ENCODE measurements around the gene PLCD1.

Gene PLCD1

DNA sequence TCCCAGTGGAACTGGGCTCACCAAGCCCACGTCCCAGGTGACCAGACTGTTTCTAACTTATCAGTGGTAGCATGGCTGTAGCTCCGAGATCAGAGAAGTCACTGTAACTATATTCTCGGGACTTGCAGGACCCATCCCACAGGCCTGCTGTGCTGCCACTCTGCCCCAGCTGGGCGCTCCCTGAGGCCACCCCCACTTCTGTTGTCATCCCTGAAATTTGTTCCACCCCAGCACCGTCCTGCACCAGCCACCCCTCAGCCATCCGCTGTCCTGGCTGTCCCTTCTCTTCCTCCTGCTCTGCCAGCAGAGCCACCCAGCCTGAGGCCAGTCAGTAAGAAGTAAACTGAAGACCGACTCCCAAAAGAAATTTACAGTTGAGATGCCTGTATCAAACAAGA lies 71.9 kb downstream of the PLCD1 start:
- DNase-seq = no peak

All from AML-193 (cell line).